NCI-H1105 treated with DMSO at 0.1 percent for 48 hours (cell line): ENCODE results near the gene ASGR2.
"Not testable (repeated sequence)": the region's sequence is repeated elsewhere in the genome, so short reads cannot be mapped to it uniquely, and the experiment has no call there.

Experiments
- DNase-seq: peaks from one replicate; lab custom pipeline; 2025; lab: John Stamatoyannopoulos, UW

Gene ASGR2

DNA sequence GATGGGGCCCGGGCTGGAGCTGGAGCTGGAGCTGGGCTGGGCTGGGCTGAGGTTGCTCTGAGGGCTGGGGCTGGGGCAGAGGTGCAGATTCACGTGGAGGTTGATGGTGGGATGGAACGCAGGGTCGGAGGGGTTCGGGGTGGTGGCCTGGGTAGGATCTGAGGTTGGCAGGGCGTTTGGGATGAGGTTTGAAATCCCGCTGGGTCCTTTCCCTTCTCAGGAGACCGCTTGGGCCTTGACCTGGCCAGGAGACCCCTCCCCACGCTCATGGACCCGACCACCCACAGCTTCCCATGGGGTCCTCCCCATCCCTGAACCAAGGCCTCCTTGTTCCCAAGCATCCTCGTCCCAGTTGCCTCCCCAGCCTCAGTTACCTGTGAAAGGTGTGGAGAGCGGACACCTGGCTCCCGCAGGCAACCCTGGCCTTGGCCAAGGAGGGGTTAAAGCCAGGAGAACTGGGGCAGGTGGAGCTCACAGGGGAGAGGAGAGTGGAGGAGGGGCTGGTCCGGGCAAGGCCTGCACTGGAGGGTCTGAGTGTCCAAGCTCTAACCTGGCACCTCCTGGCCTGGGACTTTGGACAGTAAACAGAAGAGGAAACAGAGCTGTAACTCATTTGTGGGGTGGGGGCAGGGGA, at the start of gene ASGR2:
ASGR2 (minus strand) TSS at position 582 of the 634 bp plus-strand sequence. CDS start 582 bp downstream, outside the sequence.
- no peak for DNase-seq

DNA sequence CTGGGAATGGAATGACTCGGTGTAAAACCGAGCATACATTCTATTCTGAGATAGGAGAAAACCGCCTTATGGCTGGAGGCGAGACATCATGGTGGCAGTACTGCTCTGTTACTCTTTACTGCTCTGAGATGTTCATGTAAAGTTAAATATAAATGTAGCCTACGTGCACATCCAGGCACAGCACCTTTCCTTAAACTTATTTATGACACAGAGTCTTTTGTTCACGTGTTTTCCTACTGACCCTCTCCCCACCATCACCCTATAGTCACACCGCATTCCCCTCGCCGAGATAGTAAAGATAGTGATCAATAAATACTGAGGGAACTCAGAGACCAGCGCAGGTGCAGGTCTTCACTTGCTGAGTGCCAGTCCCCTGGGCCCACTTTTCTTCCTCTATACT, 44.9 kb upstream of the ASGR2 start:
- DNase-seq, result not testable (repeated sequence)

DNA sequence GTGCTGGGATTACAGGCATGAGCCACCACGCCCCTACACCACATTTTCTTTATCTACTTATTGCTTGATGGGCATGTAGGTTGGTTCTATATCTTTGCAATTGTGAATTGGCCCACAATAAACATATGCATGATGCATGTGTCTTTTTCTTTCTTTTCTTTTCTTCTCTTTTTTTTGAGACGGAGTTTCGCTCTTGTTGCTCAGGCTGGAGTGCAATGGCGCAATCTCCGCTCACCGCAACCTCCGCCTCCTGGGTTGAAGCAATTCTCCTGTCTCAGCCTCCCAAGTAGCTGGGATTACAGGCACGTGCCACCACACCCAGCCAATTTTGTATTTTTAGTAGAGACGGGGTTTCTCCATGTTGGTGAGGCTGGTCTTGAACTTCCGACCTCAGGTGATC, 43.8 kb upstream of the ASGR2 start:
- DNase-seq, result not testable (repeated sequence)

- no peak for DNase-seq
Measured at GRCh38 chr17:7156342-7156940, 41.8 kb upstream of the ASGR2 start.

DNA sequence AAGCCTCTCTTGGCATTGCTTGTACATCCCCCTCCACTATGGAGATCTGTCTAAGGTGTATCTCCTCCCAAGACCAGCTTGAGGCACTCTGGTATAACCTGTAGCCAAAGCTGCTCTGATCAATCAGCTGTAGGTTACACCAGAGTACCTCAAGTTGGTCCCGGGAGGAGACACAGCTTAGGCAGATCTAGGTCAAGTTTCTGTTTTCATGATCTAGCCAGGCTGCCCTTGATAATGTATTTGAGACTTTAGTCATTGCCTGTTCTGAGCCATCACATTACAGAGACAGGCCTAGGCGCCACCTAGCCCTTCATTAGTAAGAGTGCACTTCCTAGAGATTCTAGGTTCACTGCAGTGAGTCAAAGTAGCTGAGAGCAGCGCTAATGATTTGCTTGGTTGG, 33.1 kb upstream of the ASGR2 start:
- no peak for DNase-seq

- DNase-seq, result no peak
Measured at GRCh38 chr17:7146115-7146514, 31.5 kb upstream of the ASGR2 start.

DNA sequence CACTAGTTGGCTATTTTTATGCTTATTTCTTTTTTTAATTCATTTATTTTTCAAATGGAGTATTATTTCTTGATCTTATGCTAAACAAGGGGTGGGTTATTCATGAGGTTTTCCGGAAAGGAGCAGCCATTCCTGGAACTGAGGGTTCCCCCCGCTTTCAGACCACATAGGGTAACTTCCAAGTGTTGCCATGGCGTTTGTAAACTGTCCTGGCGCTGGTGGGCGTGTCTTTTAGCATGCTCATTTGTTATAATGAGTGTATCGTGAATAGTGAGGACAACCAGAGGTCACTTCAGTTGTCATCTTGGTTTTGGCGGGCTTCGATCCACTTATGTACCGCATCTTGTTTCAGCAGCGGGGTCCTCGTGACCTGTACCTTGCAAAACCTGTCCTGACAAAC, 29.6 kb upstream of the ASGR2 start:
- DNase-seq, result no peak

GRCh38 chr17:7141824-7142223, 27.2 kb upstream of the ASGR2 start:
- DNase-seq, result no peak

GRCh38 chr17:7139400-7139799, 24.8 kb upstream of the ASGR2 start:
- DNase-seq, result no peak

DNA sequence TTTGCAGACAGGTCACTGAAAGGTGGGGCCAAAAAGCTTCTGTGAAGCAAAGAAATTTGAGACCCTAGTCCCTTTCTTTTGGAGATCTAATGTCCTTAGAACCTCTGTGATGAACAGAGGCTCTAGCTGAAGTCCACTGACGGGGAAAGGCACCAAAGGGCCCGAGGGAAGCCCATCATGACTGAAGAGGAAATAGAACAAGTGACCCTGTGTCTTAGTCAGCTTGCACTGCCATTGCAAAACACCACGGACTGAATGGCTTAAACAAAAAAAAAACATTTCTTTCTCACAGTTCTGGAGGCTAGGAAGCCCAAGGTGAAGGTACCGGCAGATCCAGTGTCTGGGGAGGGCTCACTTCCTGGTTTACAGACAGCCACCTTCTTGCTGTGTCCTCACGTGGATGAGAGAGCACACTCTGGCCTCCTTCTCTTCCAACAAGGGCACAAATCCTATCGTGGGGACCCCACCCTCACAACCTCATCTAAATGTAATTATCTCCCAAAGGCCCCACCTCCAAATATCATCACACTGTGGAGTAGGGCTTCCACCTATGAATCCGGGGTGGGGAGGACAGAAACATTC, 24.3 kb upstream of the ASGR2 start:
- DNase-seq, result no peak

GRCh38 chr17:7137171-7137943, 22.7 kb upstream of the ASGR2 start:
- DNase-seq, result no peak

DNA sequence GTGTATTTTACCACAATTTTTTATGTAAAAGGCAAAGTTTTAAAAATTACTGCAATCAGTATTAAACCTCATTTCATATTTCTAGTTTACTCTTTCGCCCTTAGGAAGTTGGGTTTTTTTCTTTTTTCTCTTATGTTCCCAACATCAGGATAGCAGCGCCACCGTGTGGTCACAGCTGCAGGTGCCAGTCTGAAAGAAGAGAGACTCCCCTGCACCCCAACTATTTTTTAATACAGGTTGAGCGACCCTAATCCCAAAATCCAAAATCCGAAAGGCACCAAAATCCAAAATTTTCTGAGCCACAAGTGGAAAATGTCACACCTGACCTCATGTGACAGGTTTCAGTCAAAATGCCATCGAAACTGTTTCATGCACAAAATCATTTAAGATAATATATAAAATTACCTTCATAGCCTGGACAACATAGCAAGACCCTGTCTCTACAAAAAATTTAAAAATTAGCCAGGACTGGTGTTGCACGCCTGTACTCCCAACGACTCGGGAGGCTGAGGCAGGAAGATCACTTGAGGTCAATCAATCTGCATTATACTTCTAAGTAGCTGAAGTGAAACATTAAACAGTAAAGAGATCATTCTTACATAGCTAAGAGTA, 21.8 kb upstream of the ASGR2 start:
- DNase-seq, result peak; percentile 71

DNA sequence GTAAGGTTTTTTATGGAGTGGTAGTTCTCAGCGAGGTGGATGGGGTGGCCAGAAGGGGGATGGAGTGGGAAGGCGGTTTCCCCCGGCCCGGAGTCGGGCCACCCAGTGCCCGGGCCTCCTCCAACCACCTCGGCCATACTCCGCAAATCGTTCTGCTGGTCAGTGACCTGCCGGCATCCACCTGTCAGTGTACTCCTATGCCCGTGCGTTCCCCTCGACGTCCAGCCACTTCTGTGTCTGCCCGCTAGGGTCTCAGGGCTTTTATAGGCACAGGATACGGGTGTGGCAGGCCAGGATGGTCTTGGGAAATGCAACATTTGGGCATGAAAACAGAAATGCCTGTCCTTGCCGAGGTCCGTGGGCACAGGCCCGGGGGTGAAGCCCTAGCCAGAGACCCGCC, 19.3 kb upstream of the ASGR2 start:
- DNase-seq, result no peak

- no peak for DNase-seq
Measured at GRCh38 chr17:7133424-7133823, 18.8 kb upstream of the ASGR2 start.

- no peak for DNase-seq
Measured at GRCh38 chr17:7132511-7133094, 18.0 kb upstream of the ASGR2 start.

DNA sequence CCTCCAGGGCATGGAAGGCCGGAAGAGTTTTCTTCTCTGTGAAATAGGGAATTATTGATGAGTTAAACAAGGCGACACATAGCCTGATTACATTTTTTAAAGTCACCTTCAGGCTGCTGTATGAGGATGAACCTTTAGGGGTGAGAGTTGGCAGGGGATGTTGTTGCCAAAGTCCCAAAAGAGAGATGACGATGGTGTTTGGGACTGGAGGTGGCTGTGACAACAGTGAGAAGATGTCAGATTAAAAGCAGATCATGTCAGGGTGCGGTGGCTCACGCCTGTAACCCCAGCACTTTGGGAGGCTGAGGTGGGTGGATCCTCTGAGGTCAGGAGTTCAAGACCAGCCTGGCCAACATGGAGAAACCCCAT, 16.8 kb upstream of the ASGR2 start:
- DNase-seq, result no peak

DNA sequence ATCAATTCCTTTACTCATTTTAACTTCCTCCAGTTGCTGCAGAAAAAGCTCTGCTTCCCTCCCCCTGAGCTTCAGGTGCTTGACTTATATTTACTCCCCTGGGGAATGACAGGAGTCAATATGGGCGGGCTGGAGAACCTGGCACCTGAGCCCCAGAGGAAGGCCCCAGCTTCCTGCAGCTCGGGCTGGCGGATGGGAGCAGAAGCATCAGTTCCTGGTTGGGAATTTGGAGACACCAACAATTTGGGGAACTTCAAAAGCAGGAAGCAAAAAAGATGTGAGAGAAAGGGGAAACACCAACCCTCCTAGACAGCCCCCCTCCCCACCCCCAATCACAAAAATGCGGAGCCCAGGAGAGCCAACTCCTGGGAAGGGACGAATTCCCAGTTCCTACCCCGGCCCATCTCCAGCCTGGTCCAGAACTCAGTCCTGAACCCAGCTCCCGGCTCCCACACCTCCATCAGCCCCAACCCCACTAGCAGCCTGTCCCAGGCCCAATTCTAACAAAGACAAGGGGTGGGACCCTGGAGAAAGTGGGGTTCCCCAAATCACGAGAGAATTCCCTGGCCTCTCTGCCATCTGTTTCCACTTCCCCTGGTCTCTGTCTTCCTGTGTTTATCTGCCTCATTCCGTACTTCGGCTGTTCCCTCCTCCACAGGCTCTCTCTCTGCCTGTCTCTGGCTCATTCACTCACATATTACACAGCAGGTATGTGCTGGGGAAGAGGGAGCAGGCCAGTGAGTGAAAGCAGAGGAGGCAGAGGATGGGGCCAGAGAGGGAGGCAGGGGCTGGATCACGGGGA, 16.2 kb upstream of the ASGR2 start:
- DNase-seq, result no peak

- no peak for DNase-seq
Measured at GRCh38 chr17:7129311-7129710, 14.7 kb upstream of the ASGR2 start.

DNA sequence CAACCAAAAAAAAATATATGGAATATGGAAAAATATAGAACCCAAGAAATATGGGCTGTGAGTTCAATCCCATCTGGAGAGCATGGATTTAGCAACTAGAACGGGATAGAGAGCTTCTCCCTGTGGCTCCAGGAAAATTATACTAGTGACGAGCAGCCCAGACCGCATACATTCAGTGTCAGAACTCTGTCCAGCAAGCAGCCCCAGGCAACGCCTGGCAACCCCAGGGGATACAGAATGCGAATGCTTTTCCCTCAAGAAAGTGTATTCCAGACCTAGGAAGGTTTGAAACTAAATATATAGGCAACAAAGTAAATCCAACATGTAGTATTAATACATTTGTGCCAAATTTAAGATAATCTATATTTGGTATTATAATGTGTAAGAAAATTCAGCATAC, 13.5 kb upstream of the ASGR2 start:
- DNase-seq, result no peak

DNA sequence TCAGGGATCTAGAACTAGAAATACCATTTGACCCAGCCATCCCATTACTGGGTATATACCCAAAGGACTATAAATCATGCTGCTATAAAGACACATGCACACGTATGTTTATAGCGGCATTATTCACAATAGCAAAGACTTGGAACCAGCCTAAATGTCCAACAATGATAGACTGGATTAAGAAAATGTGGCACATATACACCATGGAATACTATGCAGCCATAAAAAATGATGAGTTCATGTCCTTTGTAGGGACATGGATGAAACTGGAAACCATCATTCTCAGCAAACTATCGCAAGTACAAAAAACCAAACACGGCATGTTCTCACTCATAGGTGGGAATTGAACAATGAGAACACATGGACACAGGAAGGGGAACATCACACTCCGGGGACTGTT, 12.9 kb upstream of the ASGR2 start:
- DNase-seq, result not testable (repeated sequence)

DNA sequence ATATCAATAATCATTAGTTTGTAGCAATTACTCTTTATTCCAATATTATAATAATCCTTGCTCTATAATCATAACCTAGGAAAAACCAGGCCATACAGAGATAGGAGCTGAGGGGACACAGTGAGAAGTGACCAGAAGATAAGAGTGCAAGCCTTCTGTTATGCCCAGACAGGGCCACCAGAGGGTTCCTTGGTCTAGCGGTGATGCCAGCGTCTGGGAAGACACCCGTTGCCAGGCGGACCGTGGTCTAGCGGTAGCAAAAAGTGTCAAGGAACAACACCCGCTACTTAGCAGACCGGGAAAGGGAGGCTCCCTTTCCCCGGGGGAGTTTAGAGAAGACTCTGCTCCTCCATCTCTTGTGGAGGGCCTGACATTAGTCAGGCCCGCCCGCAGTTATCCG, 11.8 kb upstream of the ASGR2 start:
- DNase-seq, result not testable (repeated sequence)
